Measurements from ENCODE around the gene TEKTIP1. TPM values are rescaled to one million over a fixed set of nuclear protein-coding genes. Genes with fewer than 3 reads are reported as not detected.

Gene TEKTIP1
- total RNA-seq (2021; ENCODE audit: unreplicated experiment) (not detected), Bru-seq, nascent RNA (percentile 30 among the genes with signal in this experiment), BruChase-seq, experiment 1, labeled RNA remaining after a 2-hour chase (percentile 31 among the genes with signal in this experiment), BruChase-seq, experiment 2, labeled RNA remaining after a 6-hour chase (percentile 36 among the genes with signal in this experiment)
- 8.4 TPM for polyA plus RNA-seq (2012; ENCODE audit: insufficient read length)
- long read RNA-seq: 0 reads

DNA sequence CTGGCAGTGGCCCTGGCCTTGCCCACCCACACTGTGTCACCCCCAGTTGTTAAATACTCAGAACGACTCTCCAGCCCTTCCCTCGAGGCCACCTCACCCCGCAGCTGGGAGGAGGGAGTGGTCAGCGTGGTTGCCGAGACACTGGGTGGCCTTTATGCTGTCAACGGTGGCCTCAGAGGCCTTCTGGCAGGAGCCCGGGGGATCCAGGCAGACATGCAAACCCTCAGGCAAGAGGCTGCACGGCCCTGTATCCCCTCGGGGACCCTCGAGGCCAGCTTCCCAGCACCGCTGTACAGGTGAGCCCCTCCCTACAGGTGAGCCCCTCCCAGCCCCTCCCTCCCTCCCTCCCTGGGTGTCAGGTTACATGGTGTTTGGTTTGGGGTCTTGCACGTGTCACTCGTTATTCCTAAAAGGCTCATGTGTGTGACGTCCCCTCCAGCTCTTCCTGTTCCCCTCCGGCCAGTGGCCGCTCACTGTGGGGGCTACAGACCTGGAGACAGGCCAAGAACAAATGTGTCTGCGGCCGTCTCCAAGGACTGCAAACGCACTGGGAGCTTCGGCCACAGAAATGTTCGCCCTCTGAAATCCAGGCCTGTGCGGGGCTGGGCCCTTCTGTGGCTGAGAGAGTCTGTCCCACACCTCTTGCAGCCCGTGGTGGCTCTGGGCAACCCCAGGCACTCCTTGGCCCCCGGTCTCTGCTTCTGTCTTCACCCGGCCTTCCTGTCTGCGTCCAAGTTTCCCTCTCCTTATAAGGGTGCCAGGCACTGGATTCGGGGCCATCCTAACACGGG is at the start of gene TEKTIP1:
TSS of gene TEKTIP1 (plus strand) at position 210 of the 791 bp plus-strand sequence. CDS start at position 214, 4 bp downstream.
- peak within 1 kb of the TSS; percentile 23; the same call in 1 of the 2 replicates for H3K27ac ChIP-seq (ENCODE audit: low read length)
- CTCF ChIA-PET: no interaction called here

DNA sequence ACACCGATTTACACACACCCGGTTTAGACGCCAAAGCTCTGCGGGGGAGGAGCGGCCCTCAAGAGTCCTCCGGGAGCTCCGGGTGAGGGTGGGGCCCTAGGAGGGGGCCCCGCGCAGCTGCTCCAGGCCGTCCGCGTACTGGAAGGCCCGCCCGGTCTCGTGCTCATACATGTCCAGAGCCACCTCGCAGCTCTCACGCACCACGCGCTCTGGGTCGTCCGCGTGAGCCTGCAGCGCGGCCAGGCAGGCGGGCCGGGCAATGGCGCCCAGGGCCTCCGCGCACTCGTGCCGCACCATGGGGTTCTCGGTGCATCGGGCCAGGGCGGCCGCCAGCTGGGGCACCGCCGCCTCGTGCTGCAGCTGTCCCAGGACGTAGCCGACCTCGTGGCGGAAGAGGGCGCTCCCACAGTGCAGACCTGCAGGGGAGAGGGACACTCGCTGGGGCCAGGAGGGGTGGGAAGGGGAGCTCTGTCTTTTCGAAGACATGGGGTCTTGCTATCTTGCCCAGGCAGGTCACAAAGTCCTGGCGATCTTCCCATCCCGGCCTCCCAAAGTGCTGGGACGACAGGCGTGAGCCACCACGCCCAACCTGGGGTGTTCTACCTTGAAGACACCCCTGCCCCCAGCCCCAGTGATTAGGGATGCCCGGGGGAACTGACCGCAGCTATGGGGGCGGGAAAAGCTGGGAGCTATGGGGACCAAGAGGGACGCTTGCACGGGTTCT is 47.4 kb upstream of the TEKTIP1 start:
- DNase-seq (ENCODE audit: low read depth, low spot score) (no peak), ATAC-seq (no peak)
- Histone ChIP-seq H3K4me3 (ENCODE audit: low read depth in 2 of 2, low read length in 2 of 2) (no peak overlapping the region), H3K4me1 (ENCODE audit: control insufficient read depth, insufficient read depth, low read length) (no peaks in the 10 kb centered on the region), H3K9me3 (ENCODE audit: control insufficient read depth, insufficient read depth, low read depth, low read length) (no peaks in the 10 kb centered on the region), H3K27me3 (ENCODE audit: control insufficient read depth, insufficient read depth, low read length) (no peaks in the 10 kb centered on the region), H3K36me3 (ENCODE audit: control insufficient read depth, insufficient read depth, low read length) (no peaks in the 10 kb centered on the region), H3K27ac (ENCODE audit: low read length) (no peak overlapping the region)
- TF ChIP-seq, protein P1, sequence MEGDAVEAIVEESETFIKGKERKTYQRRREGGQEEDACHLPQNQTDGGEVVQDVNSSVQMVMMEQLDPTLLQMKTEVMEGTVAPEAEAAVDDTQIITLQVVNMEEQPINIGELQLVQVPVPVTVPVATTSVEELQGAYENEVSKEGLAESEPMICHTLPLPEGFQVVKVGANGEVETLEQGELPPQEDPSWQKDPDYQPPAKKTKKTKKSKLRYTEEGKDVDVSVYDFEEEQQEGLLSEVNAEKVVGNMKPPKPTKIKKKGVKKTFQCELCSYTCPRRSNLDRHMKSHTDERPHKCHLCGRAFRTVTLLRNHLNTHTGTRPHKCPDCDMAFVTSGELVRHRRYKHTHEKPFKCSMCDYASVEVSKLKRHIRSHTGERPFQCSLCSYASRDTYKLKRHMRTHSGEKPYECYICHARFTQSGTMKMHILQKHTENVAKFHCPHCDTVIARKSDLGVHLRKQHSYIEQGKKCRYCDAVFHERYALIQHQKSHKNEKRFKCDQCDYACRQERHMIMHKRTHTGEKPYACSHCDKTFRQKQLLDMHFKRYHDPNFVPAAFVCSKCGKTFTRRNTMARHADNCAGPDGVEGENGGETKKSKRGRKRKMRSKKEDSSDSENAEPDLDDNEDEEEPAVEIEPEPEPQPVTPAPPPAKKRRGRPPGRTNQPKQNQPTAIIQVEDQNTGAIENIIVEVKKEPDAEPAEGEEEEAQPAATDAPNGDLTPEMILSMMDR (IDR thresholded peaks at IDR 0.05): no peak
- no peak for TF ChIP-seq SIN3A (IDR thresholded peaks at IDR 0.05; ENCODE audit: borderline replicate concordance, insufficient read depth, low read depth, low read length)
- no peak for TF ChIP-seq POLR2AphosphoS5 (IDR thresholded peaks at IDR 0.05; ENCODE audit: low read depth, low read length)
- in situ Hi-C loops (cut with HindIII; ENCODE audit: low pct_unique_long_range_greater_than_20kb, low sequenced_read_pairs): no loop called here
- ChIA-PET POLR2A (no interaction called here), CTCF (no interaction called here)
- BruUV-seq (replicated peaks): no TSS peak
- intact Hi-C loops (cut with micrococcal nuclease; ENCODE audit: unreplicated experiment): no loop called here

More for the DNA sequence above, at the start of gene TEKTIP1:
- H3K27me3 ChIP-seq (ENCODE audit: control insufficient read depth, insufficient read depth, low read length): no peaks in the 10 kb centered on the region
- ATAC-seq (peak; percentile 61), DNase-seq (ENCODE audit: low read depth, low spot score) (no peak)
- no TSS peak for BruUV-seq (replicated peaks)
- intact Hi-C loops (cut with micrococcal nuclease; ENCODE audit: unreplicated experiment) (no loop called here), in situ Hi-C loops (cut with HindIII; ENCODE audit: low pct_unique_long_range_greater_than_20kb, low sequenced_read_pairs) (no loop called here)
- TF ChIP-seq POLR2AphosphoS5 (IDR thresholded peaks at IDR 0.05; ENCODE audit: low read depth, low read length): 0 out of 2 replicates have a peak, but pooled peaks have one; percentile 48
- TF ChIP-seq, protein P2, sequence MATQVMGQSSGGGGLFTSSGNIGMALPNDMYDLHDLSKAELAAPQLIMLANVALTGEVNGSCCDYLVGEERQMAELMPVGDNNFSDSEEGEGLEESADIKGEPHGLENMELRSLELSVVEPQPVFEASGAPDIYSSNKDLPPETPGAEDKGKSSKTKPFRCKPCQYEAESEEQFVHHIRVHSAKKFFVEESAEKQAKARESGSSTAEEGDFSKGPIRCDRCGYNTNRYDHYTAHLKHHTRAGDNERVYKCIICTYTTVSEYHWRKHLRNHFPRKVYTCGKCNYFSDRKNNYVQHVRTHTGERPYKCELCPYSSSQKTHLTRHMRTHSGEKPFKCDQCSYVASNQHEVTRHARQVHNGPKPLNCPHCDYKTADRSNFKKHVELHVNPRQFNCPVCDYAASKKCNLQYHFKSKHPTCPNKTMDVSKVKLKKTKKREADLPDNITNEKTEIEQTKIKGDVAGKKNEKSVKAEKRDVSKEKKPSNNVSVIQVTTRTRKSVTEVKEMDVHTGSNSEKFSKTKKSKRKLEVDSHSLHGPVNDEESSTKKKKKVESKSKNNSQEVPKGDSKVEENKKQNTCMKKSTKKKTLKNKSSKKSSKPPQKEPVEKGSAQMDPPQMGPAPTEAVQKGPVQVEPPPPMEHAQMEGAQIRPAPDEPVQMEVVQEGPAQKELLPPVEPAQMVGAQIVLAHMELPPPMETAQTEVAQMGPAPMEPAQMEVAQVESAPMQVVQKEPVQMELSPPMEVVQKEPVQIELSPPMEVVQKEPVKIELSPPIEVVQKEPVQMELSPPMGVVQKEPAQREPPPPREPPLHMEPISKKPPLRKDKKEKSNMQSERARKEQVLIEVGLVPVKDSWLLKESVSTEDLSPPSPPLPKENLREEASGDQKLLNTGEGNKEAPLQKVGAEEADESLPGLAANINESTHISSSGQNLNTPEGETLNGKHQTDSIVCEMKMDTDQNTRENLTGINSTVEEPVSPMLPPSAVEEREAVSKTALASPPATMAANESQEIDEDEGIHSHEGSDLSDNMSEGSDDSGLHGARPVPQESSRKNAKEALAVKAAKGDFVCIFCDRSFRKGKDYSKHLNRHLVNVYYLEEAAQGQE (IDR thresholded peaks at IDR 0.05; ENCODE audit: insufficient read depth in 1 of 2, low read depth in 2 of 2, low read length in 1 of 2): no peak
- TF ChIP-seq, protein P1 (IDR thresholded peaks at IDR 0.05): no peak
- peaks cover 7% of the 10 kb centered on the region; the same call in 1 of the 2 replicates for H3K4me1 ChIP-seq (ENCODE audit: control insufficient read depth, insufficient read depth, low read length)
- no peaks in the 10 kb centered on the region; the same call in 1 of the 2 replicates for H3K36me3 ChIP-seq (ENCODE audit: control insufficient read depth, insufficient read depth, low read length)
- no peaks in the 10 kb centered on the region for H3K9me3 ChIP-seq (ENCODE audit: control insufficient read depth, insufficient read depth, low read depth, low read length)
- H3K4me3 ChIP-seq (ENCODE audit: low read depth in 2 of 2, low read length in 2 of 2): no peak within 1 kb of the TSS
- POLR2A ChIA-PET: no interaction called here
